GM19025 (cell line): ENCODE measurements around the gene BCL11A.
A peak's percentile ranks its signal among the peaks of the same experiment; 100 is the strongest.

Source experiments
- ATAC-seq: cut with Tn5 transposase; IDR thresholded peaks from one replicate; pipeline ENCODE4 v1.9.1; 2021; ENCODE audit warnings: mild to moderate bottlenecking, low read depth, moderate library complexity; ENCODE audit not compliant: unreplicated experiment

The BCL11A gene

DNA sequence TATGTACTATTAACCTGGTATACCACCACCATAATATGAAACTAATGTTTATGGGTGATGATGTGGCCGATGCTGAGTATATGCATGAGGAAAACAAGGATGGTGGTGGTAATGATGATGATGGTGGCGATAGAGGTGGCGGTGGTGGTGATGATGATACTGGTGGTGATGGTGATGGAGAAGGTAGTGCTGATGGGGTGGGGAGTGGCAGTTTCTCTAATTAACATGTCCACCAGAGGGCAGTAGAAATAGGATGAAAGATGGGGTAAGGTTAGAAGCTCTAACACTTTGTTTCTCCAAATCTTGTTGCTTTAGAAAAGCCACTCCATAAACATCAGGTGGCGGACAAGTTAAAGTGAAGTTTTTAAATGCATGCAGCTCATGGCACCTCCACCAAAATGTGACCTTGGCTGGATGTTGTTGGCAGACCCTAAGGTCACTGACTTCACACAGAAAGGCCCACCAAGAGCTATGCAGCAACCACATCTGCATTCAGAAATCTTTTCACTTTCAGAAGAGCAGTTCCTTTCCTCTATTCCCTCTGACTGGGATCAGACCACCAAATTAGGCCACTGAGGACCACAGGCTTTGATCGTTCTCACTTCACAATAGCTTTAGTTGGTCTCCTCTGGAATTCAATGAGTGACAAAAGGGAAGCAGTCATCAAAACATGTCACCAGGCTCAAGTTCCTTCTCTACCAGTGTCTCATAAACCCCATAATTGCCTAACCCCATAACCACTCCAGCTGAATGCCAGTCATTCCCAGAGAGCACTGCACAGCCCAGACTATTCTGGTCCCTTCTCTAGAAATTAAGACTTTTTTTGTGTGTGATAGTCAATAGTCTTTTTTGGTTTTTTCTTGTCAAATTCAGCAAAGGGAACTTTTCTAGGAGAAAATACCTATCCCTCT is 7.5 kb upstream of the BCL11A start:
- peak; percentile 56 for ATAC-seq

DNA sequence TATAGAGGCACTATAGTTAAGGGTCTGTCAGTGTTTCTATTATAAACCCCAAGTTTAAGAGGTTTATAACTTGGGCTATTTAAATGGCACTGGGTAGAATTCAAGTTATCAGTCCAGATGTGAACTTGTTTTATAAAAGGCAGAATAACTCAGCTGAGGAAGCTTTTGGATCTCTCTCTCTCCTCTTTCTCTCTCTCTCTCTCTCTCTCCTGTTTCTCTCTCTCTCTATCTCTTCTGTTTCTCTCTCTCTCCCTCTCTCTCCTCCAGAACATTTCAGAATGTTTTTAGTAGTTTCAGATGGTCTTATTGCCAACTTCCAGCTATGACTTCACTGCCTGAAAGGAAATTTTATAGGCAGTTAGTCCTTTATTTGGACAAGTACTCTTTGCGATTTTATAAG is 6.4 kb upstream of the BCL11A start:
- ATAC-seq, result no peak

DNA sequence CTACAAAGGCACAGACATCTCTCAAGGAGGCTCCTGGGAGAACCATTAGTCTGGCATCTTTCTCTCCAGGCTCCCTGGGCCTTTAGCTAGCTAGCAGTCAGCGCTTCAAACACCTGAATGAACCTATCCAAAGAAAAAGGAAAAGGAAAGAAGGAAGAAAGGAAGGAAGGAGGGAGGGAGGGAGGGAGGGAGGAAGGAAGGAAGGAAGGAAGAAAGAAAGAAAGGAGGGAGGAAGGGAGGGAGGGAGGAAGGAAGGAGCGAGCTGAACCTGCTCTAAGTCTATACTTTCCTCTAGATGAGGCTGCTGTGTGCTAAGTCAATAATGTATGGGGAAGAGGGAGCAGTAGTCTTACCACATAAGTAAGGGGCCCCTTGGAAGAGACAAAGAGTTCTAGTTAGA is 5.1 kb upstream of the BCL11A start:
- ATAC-seq, result no peak

DNA sequence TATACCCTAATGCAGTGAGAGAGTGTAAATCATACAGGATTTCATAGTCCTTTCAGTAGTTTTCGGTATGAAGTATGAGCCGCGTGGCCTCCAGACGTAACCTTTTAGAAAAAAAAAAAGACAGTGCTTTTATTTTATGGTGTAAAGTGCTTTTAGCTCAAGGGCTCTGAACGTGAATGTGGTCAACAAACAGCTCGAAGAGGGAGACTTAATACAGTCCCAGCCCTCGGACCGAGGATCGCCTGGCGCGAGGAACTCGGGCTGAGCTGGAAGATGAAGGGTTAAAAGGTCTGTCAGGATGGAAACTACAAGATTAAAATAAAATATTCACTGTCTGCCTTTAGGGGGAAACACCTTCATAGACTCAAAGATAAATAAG is 4.0 kb upstream of the BCL11A start:
- ATAC-seq, result no peak

DNA sequence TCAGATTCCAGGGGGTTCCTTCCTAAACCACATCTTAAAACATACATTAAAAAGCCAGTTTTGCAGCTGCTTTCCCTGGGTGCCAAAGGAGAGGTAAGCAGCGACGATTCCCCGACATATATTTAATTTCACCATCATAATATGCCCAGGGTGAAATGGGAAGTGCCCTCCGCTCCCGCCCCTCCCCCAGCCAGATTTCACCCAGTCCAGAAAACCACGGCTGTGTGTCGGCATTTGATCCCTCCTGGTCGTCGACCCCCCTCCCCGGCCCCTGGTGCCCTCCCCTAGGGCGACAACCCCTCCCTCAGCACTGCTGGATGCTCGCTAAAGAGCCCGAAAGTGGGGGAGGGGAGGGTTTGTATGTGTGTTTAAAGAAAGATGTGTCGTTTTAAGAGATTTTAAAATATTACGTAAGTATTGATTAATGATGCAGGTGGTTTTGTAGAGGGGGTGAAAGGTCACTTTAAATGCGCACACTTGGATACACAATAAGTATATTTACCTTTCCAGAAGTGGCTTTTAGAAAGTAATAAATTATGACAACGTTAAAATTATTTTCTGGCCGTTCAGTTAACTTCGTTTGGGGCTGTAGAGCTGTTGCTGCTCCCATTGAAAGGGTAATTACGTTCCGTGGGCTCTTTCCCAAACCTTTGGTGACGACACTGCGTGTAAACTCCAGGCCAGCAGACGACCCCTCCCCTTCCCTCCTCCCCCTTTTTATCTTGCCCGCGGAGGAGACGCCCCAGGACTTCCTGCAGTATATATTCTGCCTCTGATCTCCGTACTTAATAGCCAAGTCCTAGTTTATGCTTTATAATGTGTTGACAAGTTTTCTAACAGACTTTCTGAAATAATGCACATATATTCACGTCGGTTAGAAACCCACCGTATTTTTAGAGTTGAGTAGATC is 3.4 kb upstream of the BCL11A start:
- no peak for ATAC-seq

DNA sequence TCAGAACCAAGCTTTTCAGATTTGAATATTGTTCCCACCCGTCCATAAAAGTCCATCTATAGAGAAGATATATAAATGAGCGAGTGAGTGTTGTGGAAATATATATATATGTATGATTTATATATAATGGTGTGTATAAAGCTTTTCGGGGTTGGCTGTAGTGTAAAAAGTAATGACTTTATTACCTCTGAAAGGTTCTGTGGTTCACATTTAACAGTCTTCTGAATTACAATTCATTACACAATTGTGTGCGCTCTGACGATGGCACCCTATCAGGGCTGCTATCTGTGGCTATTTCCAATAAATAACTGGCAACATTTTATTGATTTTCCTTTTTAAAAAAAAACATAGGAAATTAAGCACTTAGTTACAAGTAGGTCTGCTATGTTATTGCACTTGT is 2.7 kb upstream of the BCL11A start:
- ATAC-seq, result no peak

DNA sequence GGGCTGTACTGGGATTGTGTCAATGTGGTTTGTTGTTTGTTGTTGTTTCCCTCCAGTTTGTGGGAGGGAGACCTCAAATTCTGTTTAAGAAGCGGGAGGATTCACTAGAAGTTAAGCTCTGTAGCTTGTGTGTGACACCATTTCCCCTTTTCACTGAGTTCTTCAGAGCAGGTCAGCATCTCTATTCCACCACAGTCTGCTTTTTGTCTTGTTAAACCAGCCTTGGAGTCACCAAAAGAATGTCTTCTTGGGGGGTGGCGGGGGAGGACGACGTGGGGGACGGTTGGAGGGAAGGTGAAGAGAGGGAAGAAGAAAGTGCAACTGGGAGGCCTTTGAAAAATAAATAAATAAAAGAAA is 2.3 kb upstream of the BCL11A start:
- no peak for ATAC-seq

DNA sequence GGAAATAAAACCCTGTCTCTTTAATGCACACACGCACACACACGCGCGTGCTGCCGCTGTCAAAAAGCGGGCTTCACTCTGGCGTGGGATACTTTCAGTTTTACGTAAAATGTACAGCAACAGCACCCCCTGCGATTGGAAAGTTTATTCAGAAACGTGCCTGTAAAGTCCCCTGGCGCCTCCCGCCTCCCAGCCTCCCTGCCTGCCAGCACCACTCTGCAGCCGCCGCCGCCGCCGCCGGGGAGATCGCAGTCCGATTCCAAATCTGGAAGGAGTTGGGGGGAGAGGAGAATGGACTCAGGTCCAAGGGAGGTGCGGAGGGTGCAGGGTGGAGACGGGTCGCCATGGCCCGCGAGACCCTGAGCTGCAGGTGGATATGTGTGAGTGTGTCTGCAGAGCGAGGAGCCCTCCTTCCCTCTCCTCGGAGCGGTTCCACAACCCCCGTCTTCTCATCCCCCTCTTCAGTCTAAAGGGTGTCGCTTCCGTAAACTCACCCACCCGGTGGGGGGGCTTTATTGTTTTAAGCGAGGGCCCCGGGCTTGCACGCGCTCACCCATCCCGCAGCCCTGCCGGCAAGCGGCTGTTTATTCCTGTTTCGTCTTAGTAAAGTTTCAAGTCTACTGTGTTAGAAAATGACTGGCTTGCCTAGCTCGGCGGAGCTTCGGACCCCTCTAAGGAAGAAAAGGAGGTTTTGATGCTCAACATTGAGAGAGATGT is 1.8 kb upstream of the BCL11A start:
- peak; percentile 35 for ATAC-seq

DNA sequence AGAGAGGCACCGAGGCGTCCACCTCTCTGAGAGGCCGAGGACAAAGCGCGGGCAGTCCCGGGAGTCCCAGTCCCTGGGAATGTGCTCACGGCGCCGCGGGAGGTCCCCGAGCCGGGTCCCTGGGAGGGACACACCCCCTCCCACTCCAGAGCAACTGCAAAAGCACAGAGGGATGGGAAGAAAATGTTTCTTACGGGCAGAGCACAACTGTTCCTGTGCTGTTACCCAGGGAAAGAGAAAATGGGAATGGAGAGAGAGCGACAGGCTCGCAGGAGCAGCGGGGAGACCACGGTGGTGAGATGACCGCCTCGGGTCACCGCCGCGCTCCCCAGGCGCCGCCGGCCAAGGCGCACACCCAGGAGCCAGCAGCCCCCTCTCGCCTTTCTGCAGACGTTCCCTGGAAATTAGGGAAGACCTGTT is 1.2 kb upstream of the BCL11A start:
- ATAC-seq, result no peak

DNA sequence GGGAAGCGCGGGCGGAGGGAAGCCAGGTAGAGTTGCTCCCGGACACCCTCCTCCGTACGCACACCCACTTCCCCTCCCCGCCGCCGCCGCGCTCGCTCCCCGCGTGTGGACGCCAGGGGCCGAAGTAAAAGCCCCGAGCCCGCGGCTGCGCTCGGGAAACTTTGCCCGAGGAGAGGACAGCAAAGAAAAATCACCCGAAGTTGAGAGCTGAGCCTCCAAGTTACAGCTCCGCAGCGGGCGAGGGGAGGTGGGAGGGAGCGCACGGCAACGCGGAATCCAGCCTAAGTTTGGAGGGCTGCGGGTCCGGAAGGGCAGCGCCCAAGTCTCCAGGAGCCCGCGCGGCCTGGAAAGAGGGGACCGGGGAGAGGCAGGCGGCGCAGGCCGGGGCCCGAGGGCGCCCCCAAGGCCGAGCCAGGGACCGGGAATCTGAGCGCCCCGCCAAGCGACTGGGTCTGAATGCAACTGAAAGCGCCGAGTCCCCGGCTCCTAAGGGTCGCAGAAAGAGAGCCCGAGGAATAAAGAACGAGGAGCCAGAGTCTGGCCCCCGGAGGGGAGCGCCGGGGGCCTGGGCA is 706 bp upstream of the BCL11A start:
- no peak for ATAC-seq

DNA sequence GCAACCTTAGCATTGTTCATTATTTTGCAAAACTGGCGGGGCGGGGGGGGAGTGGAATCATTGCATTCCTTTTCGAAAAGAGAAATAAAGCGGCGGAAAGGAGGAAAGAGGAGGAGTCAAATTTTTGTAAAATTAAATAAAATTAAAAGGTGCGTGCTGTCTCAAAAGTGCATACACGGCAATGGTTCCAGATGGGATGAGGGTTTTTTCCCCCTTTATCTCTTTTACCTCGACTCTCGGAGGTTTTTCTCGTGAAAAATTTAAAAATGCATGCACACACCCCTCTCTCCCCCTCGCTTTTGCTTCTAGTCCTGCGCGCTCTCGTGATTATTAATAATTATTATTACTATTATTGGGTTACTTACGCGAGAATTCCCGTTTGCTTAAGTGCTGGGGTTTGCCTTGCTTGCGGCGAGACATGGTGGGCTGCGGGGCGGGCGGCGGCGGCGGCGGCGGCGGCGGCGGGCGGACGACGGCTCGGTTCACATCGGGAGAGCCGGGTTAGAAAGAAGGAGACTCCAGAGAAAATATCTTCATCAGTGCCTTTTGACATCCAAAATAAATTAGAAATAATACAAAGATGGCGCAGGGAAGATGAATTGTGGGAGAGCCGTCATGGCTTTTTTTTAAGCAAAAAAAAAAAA is 481 bp downstream of the BCL11A start:
- ATAC-seq, result no peak

DNA sequence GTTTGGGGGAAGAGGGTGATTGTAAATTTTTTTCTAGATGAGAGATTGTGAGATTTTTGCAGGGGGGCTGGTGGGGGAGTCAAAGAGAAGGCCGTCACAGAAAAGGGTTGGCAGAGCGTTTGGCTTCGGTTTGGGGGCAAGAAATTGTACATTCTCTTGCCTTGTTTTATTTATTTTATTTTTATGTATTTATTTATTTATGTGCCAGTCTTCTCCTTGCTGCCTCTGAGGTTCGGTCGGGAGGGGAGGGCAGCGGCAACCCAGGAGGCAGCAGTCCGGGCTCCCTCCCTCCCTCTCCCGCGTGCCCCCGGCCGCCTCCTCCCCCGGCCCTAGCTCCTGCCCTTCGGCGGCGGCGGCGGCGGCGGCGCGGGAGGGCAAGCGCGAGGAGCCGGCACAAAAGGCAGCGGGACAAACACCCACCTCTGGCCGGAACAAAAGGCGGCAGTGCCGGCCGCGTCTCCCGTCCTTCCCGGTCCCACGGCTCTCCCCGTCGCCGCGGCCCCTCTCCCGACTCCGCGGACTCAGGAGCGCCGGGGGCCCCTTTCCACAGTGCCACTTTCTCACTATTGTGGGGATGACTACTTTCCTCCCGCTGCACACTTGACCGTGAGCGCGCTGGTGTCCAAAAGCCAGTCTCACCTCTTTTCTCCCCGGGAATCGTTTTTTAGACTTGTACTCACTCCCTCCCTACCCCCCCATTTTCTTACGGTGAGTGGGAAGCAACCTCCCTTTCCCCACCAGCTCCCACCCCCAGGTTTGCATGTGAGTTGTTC is 1.2 kb downstream of the BCL11A start:
- ATAC-seq, result no peak

DNA sequence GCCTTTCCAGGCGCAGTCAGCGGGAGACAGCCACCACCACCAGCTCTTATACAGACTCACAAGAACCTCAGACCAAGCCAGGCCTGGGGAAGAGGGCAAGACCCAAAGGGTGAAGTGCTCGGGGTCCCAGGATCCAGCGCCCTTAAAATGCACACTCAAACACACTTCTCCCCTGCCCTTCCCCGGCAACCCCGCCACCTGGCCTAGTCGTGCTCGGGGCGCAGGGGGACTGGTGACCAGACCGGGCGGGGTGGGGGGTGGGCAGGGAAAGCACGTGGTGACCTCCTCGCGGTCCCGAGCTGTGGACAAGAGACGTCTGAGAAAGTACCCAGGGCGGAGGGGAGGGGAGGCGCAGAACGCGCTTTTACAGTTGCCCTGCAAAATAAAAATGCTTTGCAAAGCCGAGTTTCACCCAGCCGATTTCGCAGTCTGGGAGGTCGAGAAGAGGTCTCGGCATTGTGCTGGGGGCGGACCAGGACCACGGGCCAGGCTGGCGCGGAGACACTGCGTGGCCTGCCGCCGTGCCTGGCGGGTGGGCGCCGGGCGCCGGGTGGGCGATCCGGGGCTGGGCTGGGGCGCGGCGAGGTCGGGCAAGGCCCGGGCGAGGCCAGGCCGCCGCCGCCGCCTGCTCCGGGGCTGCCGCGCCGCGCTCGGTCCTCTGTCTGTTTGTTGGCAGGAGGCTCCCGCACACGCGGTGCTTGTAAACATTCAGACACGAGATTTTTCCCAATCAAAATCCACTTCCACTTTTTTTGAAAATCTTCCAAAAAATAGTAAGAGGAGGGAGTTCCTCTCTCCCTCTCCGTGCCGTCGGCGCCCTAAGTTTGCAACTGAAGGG is 2.0 kb downstream of the BCL11A start:
- ATAC-seq, result no peak

DNA sequence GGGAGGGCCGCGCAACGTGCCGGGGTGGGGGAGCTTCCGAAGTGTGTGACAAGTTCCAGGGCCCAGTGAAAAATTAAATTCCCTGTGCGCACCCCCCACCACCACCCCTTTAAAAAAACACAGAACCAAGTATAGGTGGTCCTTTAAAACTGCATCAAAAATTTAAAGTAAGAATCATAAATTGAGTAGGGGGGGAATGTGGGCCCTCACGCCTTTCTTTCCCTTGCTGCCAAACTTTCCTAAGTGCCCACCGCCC is 2.5 kb downstream of the BCL11A start:
- no peak for ATAC-seq

DNA sequence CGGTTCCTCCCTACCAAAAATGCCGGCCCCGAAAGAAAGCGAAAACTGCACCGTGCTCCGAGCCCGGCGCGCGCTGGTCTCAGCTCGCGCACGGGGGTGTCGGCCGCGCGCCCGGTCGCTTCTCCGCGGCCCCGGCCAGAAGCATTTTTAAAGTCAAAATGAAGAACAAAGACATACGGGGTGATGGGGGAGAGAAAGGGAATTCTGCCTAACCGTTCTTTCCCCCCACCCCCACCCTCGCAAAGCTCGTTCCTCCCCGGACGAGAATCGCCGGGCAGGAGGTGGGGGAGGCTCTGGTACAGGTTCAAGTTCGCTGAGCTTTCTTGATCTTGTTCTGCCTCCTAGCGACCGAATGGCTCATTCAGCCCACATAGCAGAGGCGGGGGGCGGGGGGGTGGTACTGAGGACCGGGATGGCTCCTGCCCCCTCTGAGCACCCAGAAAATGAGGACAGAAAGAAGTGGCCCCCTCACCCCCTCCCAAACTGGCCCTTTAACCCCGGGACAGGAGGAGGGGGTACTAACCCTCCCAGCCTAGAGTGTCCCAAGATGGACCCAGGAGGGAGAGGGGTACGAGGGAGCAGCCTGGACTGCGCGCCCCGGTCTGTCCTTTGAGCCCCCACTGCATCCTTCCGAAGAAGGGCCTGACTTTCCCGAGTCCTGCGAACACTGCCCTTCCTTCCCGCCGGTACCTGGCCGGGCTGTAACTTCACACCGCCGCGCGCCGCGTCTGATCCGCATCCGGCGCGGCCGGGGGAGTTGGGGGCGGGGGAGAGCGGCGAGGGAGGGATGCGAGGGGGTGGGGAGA is 3.1 kb downstream of the BCL11A start:
- ATAC-seq, result peak; percentile 64

DNA sequence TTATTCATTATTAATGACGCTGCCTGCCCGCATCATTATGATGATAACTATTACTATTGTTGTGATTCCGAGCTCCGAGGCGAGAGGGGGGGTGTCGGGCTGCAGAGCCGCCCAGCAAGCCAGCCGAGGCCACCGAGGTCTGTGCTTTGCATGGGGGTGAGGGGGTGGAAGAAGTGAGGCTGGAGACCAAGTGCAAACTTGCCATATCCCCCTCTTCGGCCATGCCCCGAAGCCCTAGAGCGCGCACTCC is 3.6 kb downstream of the BCL11A start:
- ATAC-seq, result no peak

DNA sequence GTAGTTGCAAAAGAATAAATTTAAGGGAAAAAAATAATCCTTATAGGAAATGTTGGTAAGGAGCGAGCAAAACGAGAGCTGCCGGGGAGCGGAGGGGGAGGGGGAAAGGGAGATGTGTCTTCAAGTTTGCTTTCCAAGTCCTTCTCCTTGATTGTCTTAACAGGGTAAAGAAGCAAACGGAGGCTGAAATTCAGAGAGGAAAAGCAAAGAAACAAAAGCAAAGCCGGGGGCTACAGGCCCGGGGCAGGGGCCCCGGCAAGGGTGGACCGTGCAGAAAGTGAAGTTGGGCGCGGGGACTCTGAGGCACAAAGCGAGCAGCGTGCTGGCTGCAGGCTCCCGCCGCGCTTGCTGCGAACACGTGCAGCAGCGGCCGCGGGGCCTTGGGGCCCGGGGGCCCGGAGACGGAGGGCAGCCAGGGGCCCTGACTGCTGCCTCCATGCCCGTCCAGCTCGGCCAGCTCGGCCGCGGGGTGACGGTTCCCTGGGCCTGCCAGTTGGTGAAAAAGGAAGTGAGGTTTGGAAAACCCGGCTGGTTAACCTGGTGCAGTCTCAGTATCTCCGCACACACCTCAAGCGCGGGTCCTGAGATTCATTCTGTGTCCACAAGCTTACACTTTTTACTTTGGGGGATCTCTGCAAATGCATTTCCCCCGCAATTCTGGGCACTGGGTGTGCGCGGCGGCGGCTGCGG is 4.1 kb downstream of the BCL11A start:
- ATAC-seq, result no peak

DNA sequence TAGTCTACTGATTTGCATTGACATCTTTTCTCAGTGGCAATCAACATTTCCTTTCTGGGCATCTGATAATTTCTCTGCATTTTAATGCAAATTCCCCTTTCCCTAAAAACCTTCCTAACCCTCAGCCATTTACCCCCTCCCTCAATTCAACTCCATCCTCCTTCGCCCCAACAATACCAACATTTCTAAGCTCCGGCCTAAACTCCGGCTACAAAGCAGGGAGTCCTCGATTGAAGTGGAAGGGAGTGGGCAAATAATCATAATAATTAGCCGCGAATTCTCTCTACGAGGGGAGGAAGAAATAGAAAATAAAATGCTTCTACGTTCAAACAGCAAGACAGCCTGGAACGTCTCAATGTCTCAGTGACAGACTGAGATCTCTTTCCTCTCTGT is 4.6 kb downstream of the BCL11A start:
- no peak for ATAC-seq
